Activated CD4-positive, alpha-beta memory T cell treated with anti-CD3 and anti-CD28 coated beads for 36 hours (primary cell): Measurements from ENCODE around the gene CLDN7. TPM values are rescaled to one million over a fixed set of nuclear protein-coding genes. Genes with fewer than 3 reads are reported as not detected.
"Not testable (repeated sequence)": the region's sequence is repeated elsewhere in the genome, so short reads cannot be mapped to it uniquely, and the experiment has no call there.

Source experiments
- CTCF ChIA-PET: fragments of 350-600 bp; sonication (Branson Sonifier 250); formaldehyde crosslinking; loops from one replicate; lab custom pipeline; 2021; ENCODE audit warnings: antibody characterized with exemption, inconsistent platforms; lab: Charles Lee
- POLR2A ChIA-PET: fragments of 350-600 bp; sonication (Branson Sonifier 250); formaldehyde crosslinking; loops from one replicate; lab custom pipeline; 2021; ENCODE audit warnings: antibody characterized with exemption; lab: Charles Lee
- DNase-seq: peaks from one replicate; pipeline ENCODE4 v3.0.0-alpha.2; 2020
- H3K27ac Mint-ChIP-seq: one replicate; pipeline ENCODE4 v1.8.0; 2021; ENCODE audit warnings: mixed read lengths
- H3K27me3 Mint-ChIP-seq: one replicate; pipeline ENCODE4 v1.8.0; 2021; ENCODE audit warnings: mixed read lengths
- H3K36me3 Mint-ChIP-seq: one replicate; pipeline ENCODE4 v1.8.0; 2021; ENCODE audit warnings: mixed read lengths
- H3K4me1 Mint-ChIP-seq: one replicate; pipeline ENCODE4 v1.8.0; 2021; ENCODE audit warnings: low read depth, mixed read lengths
- H3K4me3 Mint-ChIP-seq: one replicate; pipeline ENCODE4 v1.8.0; 2021; ENCODE audit warnings: mild to moderate bottlenecking, mixed read lengths
- H3K9me3 Mint-ChIP-seq: one replicate; pipeline ENCODE4 v1.8.0; 2021; ENCODE audit warnings: mixed read lengths
- intact Hi-C: fragments of 100-400 bp; cut with micrococcal nuclease; formaldehyde crosslinking; loops from one replicate; pipeline ENCODE4 v1.15.1; 2023
- total RNA-seq, 2 experiments: library from RNA; stranded (reverse); gene quantifications; one replicate each; pipeline ENCODE4 v1.2.3, GENCODE V29; 2021

The CLDN7 gene
- total RNA-seq, 2 experiments from 2014 or later: 1.5 to 1.6 TPM

DNA sequence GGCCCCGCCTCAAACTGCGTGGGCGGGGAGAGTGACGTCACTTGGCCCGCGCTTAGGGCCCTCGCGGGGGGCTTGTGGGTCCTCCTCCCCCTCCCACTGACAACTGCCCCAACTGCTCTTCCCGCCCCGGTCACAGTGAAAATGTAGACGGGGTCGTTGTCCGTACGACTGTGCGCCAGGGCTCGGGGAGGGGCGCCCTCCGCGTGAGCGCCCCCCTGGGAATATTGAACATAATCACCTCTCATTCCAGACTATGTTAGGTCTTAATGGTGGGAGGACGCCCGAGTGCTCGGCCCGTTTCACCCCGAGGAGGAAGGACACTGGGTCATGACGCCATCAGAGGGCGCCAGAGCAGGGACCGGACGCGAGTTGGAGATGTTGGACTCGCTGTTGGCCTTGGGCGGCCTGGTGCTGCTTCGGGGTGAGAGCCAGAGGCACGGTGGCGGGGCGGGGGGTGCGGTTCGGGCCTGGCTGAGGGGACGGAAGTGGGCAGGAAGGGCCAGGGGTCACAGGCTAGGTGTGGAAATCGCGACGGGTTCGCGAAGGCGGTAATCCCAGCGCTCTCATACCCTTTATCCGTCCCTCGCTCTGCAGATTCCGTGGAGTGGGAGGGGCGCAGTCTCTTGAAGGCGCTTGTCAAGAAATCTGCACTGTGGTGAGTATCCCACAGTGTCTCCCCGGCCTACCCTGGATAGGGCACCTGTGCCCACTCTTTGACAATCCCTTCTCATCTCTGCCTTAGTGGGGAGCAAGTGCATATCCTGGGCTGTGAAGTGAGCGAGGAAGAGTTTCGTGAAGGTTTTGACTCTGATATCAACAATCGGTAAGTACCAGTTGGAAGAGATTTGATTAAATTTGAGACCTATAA is 9.9 kb downstream of the CLDN7 start, which contains the start of gene ELP5:
Gene ELP5 (plus strand): TSS at position 40 of the 868 bp plus-strand sequence. CDS start 336 bp downstream, at position 376.
- peaks cover 40% of the 10 kb centered on the region for H3K4me1 Mint-ChIP-seq
- no peaks in the 10 kb centered on the region for H3K9me3 Mint-ChIP-seq
- H3K27ac Mint-ChIP-seq: peak within 1 kb of the TSS; percentile 100
- H3K4me3 Mint-ChIP-seq: peak within 1 kb of the TSS; percentile 96
- ChIA-PET POLR2A (interaction anchor here (0.6 to 2.0 kb wide), 3 partner anchors 13 to 56 kb away, joined by 3 to 7 read pairs (median 5); partner anchors contain the start of genes DVL2 and PHF23), CTCF (interaction anchor here (0.6 to 1.2 kb wide), 2 partner anchors 32 to 105 kb away, joined by 4 to 6 read pairs; no protein-coding TSS in a partner anchor)
- intact Hi-C loops: loop anchor here (1.0 to 5.0 kb wide), 8 partner anchors 13 to 435 kb away; partner anchors contain the start of genes EIF5A, FGF11, NEURL4 and PHF23
- peak; percentile 94 for DNase-seq
- H3K36me3 Mint-ChIP-seq: peaks cover 28% of the 10 kb centered on the region
- no peaks in the 10 kb centered on the region for H3K27me3 Mint-ChIP-seq

GRCh38 chr17:7251661-7252175 is 10.6 kb downstream of the CLDN7 start, which contains the start of gene CTDNEP1:
TSS of gene CTDNEP1 (minus strand) at chr17:7251734. CDS start at chr17:7251296, 438 bp downstream.
- Mint-ChIP-seq H3K27ac (peak within 1 kb of the TSS; percentile 100), H3K4me1 (peaks cover 42% of the 10 kb centered on the region), H3K36me3 (peaks cover 26% of the 10 kb centered on the region), H3K4me3 (peak within 1 kb of the TSS; percentile 96), H3K27me3 (no peaks in the 10 kb centered on the region), H3K9me3 (no peaks in the 10 kb centered on the region)
- ChIA-PET POLR2A (interaction anchor here (0.6 to 2.0 kb wide), 8 partner anchors 9 to 436 kb away, joined by 3 to 7 read pairs (median 3); partner anchors contain the start of genes DVL2, GABARAP and PHF23), CTCF (interaction anchor here (0.6 to 1.3 kb wide), 4 partner anchors 9 to 106 kb away, joined by 3 to 8 read pairs (median 5); partner anchors contain the start of gene GABARAP)
- peak; percentile 99 for DNase-seq
- intact Hi-C loops: loop anchor here (1.0 to 5.0 kb wide), 8 partner anchors 12 to 436 kb away; partner anchors contain the start of genes EIF5A, FGF11, NEURL4 and PHF23

- CTCF ChIA-PET: interaction anchor here (1.0 to 2.0 kb wide), 4 partner anchors 8 to 31 kb away, joined by 3 to 8 read pairs (median 6); partner anchors contain the start of gene GABARAP
- Mint-ChIP-seq H3K4me1 (peaks cover 42% of the 10 kb centered on the region), H3K27me3 (no peaks in the 10 kb centered on the region), H3K9me3 (no peaks in the 10 kb centered on the region), H3K27ac (peak overlapping the region; percentile 100), H3K36me3 (peaks cover 27% of the 10 kb centered on the region), H3K4me3 (peak overlapping the region; percentile 96)
- intact Hi-C loops: loop anchor here (5.0 kb wide), 3 partner anchors 186 to 436 kb away; partner anchors contain the start of genes FGF11, TMEM102, TP53 and WRAP53
- DNase-seq: peak; percentile 40
- POLR2A ChIA-PET: interaction anchor here (0.6 to 2.0 kb wide), 8 partner anchors 8 to 437 kb away, joined by 3 to 7 read pairs (median 3); partner anchors contain the start of genes DVL2 and GABARAP
Observed at GRCh38 chr17:7250695-7251627, 11.3 kb downstream of the CLDN7 start.

GRCh38 chr17:7249830-7250229 is 12.4 kb downstream of the CLDN7 start:
- peak overlapping the region; percentile 93 for H3K27ac Mint-ChIP-seq
- POLR2A ChIA-PET: interaction anchor here (1.0 to 1.6 kb wide), 3 partner anchors 8 to 11 kb away, joined by 3 to 6 read pairs (median 4); no protein-coding TSS in a partner anchor
- H3K27me3 Mint-ChIP-seq: no peaks in the 10 kb centered on the region

GRCh38 chr17:7249214-7249613 is 13.1 kb downstream of the CLDN7 start:
- Mint-ChIP-seq H3K9me3 (no peaks in the 10 kb centered on the region), H3K4me1 (peaks cover 42% of the 10 kb centered on the region), H3K27me3 (no peaks in the 10 kb centered on the region), H3K4me3 (peak overlapping the region; percentile 43), H3K27ac (peak overlapping the region; percentile 46), H3K36me3 (peaks cover 26% of the 10 kb centered on the region)
- CTCF ChIA-PET: interaction anchor here (1.4 to 2.0 kb wide), 3 partner anchors 10 to 47 kb away, joined by 3 to 7 read pairs (median 4); partner anchors contain the start of gene PHF23
- POLR2A ChIA-PET: interaction anchor here (1.0 to 1.6 kb wide), 3 partner anchors 8 to 11 kb away, joined by 3 to 6 read pairs (median 4); no protein-coding TSS in a partner anchor
- DNase-seq: no peak
- intact Hi-C loops: no loop called here

More at GRCh38 chr17:7249830-7250229, 12.4 kb downstream of the CLDN7 start:
- Mint-ChIP-seq H3K4me1 (peaks cover 42% of the 10 kb centered on the region), H3K4me3 (peak overlapping the region; percentile 96), H3K9me3 (no peaks in the 10 kb centered on the region), H3K36me3 (peaks cover 26% of the 10 kb centered on the region)
- CTCF ChIA-PET: interaction anchor here (1.4 to 2.0 kb wide), 3 partner anchors 11 to 47 kb away, joined by 3 to 7 read pairs (median 4); partner anchors contain the start of gene PHF23
- intact Hi-C loops: loop anchor here (5.0 kb wide), 3 partner anchors 187 to 437 kb away; partner anchors contain the start of genes FGF11, TMEM102, TP53 and WRAP53
- no peak for DNase-seq

GRCh38 chr17:7248796-7249195 is 13.5 kb downstream of the CLDN7 start:
- CTCF ChIA-PET: interaction anchor here (1.4 to 2.0 kb wide), 3 partner anchors 10 to 48 kb away, joined by 3 to 7 read pairs (median 4); partner anchors contain the start of gene PHF23

GRCh38 chr17:7246779-7247178 is 15.5 kb downstream of the CLDN7 start:
- intact Hi-C loops: no loop called here
- peaks cover 3% of the 10 kb centered on the region for H3K27me3 Mint-ChIP-seq
- no peaks in the 10 kb centered on the region for H3K9me3 Mint-ChIP-seq
- H3K4me3 Mint-ChIP-seq: no peak overlapping the region
- peaks cover 37% of the 10 kb centered on the region for H3K4me1 Mint-ChIP-seq
- peak overlapping the region; percentile 26 for H3K27ac Mint-ChIP-seq
- POLR2A ChIA-PET: no interaction called here
- H3K36me3 Mint-ChIP-seq: peaks cover 24% of the 10 kb centered on the region
- no peak for DNase-seq
- CTCF ChIA-PET: interaction anchor here (1.3 kb wide), 1 partner anchor 26 kb away, joined by 5 read pairs; no protein-coding TSS in a partner anchor

More at GRCh38 chr17:7248796-7249195, 13.5 kb downstream of the CLDN7 start:
- POLR2A ChIA-PET: interaction anchor here (1.4 kb wide), 1 partner anchor 10 kb away, joined by 6 read pairs; no protein-coding TSS in a partner anchor
- H3K27me3 Mint-ChIP-seq: no peaks in the 10 kb centered on the region
- no peaks in the 10 kb centered on the region for H3K9me3 Mint-ChIP-seq
- intact Hi-C loops: no loop called here
- peak overlapping the region; percentile 43 for H3K4me3 Mint-ChIP-seq
- no peak overlapping the region for H3K27ac Mint-ChIP-seq
- DNase-seq: no peak
- H3K36me3 Mint-ChIP-seq: peaks cover 24% of the 10 kb centered on the region
- H3K4me1 Mint-ChIP-seq: peaks cover 38% of the 10 kb centered on the region

GRCh38 chr17:7243838-7244237 is 18.4 kb downstream of the CLDN7 start:
- ChIA-PET POLR2A (interaction anchor here (1.2 to 3.6 kb wide), 2 partner anchors 24 to 65 kb away, joined by 3 to 19 read pairs; partner anchors contain the start of genes ACADVL and DLG4), CTCF (interaction anchor here (2.4 to 3.2 kb wide), 2 partner anchors 24 to 52 kb away, joined by 8 to 19 read pairs; partner anchors contain the start of genes ACADVL and DLG4)
- intact Hi-C loops: loop anchor here (5.0 kb wide), 1 partner anchor 598 kb away; no protein-coding TSS in a partner anchor
- not testable (repeated sequence) for H3K4me3 Mint-ChIP-seq, H3K27me3 Mint-ChIP-seq, DNase-seq, H3K9me3 Mint-ChIP-seq
- Mint-ChIP-seq H3K4me1 (peaks cover 38% of the 10 kb centered on the region), H3K27ac (peak overlapping the region; percentile 45), H3K36me3 (peaks cover 29% of the 10 kb centered on the region)

GRCh38 chr17:7243453-7243729 is 18.9 kb downstream of the CLDN7 start:
- H3K9me3 Mint-ChIP-seq: no peaks in the 10 kb centered on the region
- H3K4me1 Mint-ChIP-seq: peaks cover 34% of the 10 kb centered on the region
- no peak for DNase-seq
- peaks cover 3% of the 10 kb centered on the region for H3K27me3 Mint-ChIP-seq
- H3K27ac Mint-ChIP-seq: peak overlapping the region; percentile 85
- intact Hi-C loops: loop anchor here (5.0 kb wide), 1 partner anchor 599 kb away; no protein-coding TSS in a partner anchor
- ChIA-PET CTCF (interaction anchor here (2.4 to 3.2 kb wide), 2 partner anchors 23 to 53 kb away, joined by 8 to 19 read pairs; partner anchors contain the start of genes ACADVL and DLG4), POLR2A (interaction anchor here (1.2 to 3.6 kb wide), 2 partner anchors 24 to 66 kb away, joined by 3 to 19 read pairs; partner anchors contain the start of genes ACADVL and DLG4)
- peak overlapping the region; percentile 98 for H3K4me3 Mint-ChIP-seq
- peaks cover 29% of the 10 kb centered on the region for H3K36me3 Mint-ChIP-seq
